T-cell (primary cell): Measurements from ENCODE around the gene C2orf42. TPM values are rescaled to one million over a fixed set of nuclear protein-coding genes. Genes with fewer than 3 reads are reported as not detected.
A peak's percentile ranks its signal among the peaks of the same experiment; 100 is the strongest.

Experiments used
- ATAC-seq, 4 experiments: fragments of 200-7000 bp in 3 of 4; fragments of 150-1000 bp in 1 of 4; cut with Tn5 transposase; replicated peaks in 1 of 4; 1 replicate in 3 of 4; 2 replicates in 1 of 4; pipeline ENCODE4 v1.10.0; 2021; ENCODE audit warnings: moderate library complexity in 3 of 4, mild to moderate bottlenecking in 2 of 4, moderate number of reproducible peaks in 1 of 4
- CTCF ChIA-PET, 2 donors: fragments of 300-600 bp; sonication (Branson Sonifier 250); formaldehyde crosslinking; loops; one replicate each; lab custom pipeline; 2022; ENCODE audit warnings: antibody characterized with exemption in 2 of 2; lab: Charles Lee
- POLR2A ChIA-PET, 2 donors: fragments of 300-600 bp; sonication (Branson Sonifier 250); formaldehyde crosslinking; loops; one replicate each; lab custom pipeline; 2022; ENCODE audit warnings: antibody characterized with exemption in 2 of 2; lab: Charles Lee
- DNase-seq, 35 experiments: peaks; one replicate each; pipeline versions ENCODE4 v3.0.0 to v3.0.0-alpha.2; 2013 to 2023
- H3K27ac ChIP-seq: one replicate; pipeline ENCODE4 v1.5.1; 2013; ENCODE audit warnings: low read length
- H3K27me3 ChIP-seq, 2 experiments: replicated peaks in 1 of 2; 1 replicate in 1 of 2; 2 replicates in 1 of 2; pipeline versions ENCODE4 v1.6.1 to v1.7.0; 2013; ENCODE audit warnings: low read length in 1 of 2, mixed read lengths in 1 of 2; ENCODE audit not compliant: control insufficient read depth in 2 of 2, insufficient read depth in 2 of 2; ENCODE audit errors: extremely low read depth in 1 of 2
- H3K36me3 ChIP-seq, 2 donors: 1 replicate in 1 of 2; 2 replicates in 1 of 2; pipeline versions ENCODE4 v1.6.1 to v1.7.0; 2013; ENCODE audit warnings: low read length in 1 of 2; ENCODE audit not compliant: control insufficient read depth in 2 of 2, insufficient read depth in 1 of 2; ENCODE audit errors: extremely low read depth in 1 of 2
- H3K4me1 ChIP-seq, 2 experiments: 1 replicate in 1 of 2; 2 replicates in 1 of 2; pipeline versions ENCODE4 v1.6.1 to v1.7.0; 2013; ENCODE audit warnings: low read length in 2 of 2, mixed read lengths in 1 of 2; ENCODE audit not compliant: insufficient read depth in 2 of 2, control insufficient read depth in 1 of 2; ENCODE audit errors: extremely low read depth in 1 of 2
- H3K4me3 ChIP-seq, 2 donors: 1 replicate in 1 of 2; 2 replicates in 1 of 2; pipeline versions ENCODE4 v1.5.1 to v1.7.0; 2013; ENCODE audit warnings: mild to moderate bottlenecking in 2 of 2, low read length in 1 of 2, moderate library complexity in 1 of 2; ENCODE audit not compliant: control insufficient read depth in 1 of 2; ENCODE audit errors: extremely low read depth in 1 of 2
- H3K9me3 ChIP-seq: 2 replicates; pipeline ENCODE4 v1.7.0; 2013
- H3K27ac Mint-ChIP-seq, 2 donors: one replicate each; pipeline ENCODE4 v1.8.0; 2020 to 2021; ENCODE audit warnings: mild to moderate bottlenecking in 2 of 2, mixed read lengths in 2 of 2
- H3K27me3 Mint-ChIP-seq, 2 donors: one replicate each; pipeline ENCODE4 v1.8.0; 2021 to 2022; ENCODE audit warnings: mixed read lengths in 2 of 2
- H3K36me3 Mint-ChIP-seq: one replicate; pipeline ENCODE4 v1.8.0; 2021; ENCODE audit warnings: mixed read lengths
- H3K4me1 Mint-ChIP-seq, 3 donors: one replicate each; pipeline ENCODE4 v1.8.0; 2020 to 2022; ENCODE audit warnings: mixed read lengths in 3 of 3, mild to moderate bottlenecking in 1 of 3
- H3K4me3 Mint-ChIP-seq, 3 donors: one replicate each; pipeline ENCODE4 v1.8.0; 2020 to 2022; ENCODE audit warnings: mild to moderate bottlenecking in 3 of 3, mixed read lengths in 3 of 3, moderate library complexity in 3 of 3
- H3K9me3 Mint-ChIP-seq, 3 donors: one replicate each; pipeline ENCODE4 v1.8.0; 2020 to 2022; ENCODE audit warnings: mixed read lengths in 3 of 3
- WGBS: methylation state at CpG from one replicate; pipeline ENCODE4 v1.1.5; 2013; ENCODE audit warnings: missing lambda C conversion rate; ENCODE audit not compliant: insufficient coverage; 5-methylcytosine and 5-hydroxymethylcytosine counted together
- total RNA-seq, 35 experiments: library from RNA in 6 of 35; stranded (reverse) in 6 of 35; fragments of 120-200 nt in 1 of 35; gene quantifications; one replicate each; pipeline versions ENCODE4 v1.2.1 to v1.2.4 and lab custom pipeline; 2013 to 2026

C2orf42 gene
- total RNA-seq, 5 donors from 2014 or later (not counting 1 experiment from before 2014, with no cell fraction given): 23.3 to 45.9 (median 39.1) TPM

GRCh38 chr2:70118798-70119454, 71.9 kb downstream of the C2orf42 start:
- DNase-seq: no peak
- no peaks in the 10 kb centered on the region for H3K27me3 Mint-ChIP-seq
- peak overlapping the region; percentile 74 to 86 for H3K27ac Mint-ChIP-seq
- H3K4me1 Mint-ChIP-seq: peaks cover 52 to 62% (median 57%) of the 10 kb centered on the region in 3 donors
- no peak overlapping the region for H3K4me3 Mint-ChIP-seq
- H3K9me3 Mint-ChIP-seq: no peaks in the 10 kb centered on the region
- no peaks in the 10 kb centered on the region for H3K36me3 Mint-ChIP-seq
- Histone ChIP-seq H3K4me1 (peaks cover 19 to 46% of the 10 kb centered on the region in 2 experiments), H3K4me3 (no peak overlapping the region), H3K36me3 (no peaks in the 10 kb centered on the region), H3K27me3 (no peaks in the 10 kb centered on the region), H3K9me3 (no peaks in the 10 kb centered on the region), H3K27ac (no peak overlapping the region)
- CTCF ChIA-PET: no interaction called here
- POLR2A ChIA-PET: interaction anchor here in 1 of 2 donors (0.5 to 0.8 kb wide), 3 partner anchors 15 to 21 kb away, joined by 3 to 10 read pairs (median 6); no protein-coding TSS in a partner anchor
- WGBS: 75% methylated on average over 3 of the region's 4 CpGs
- no peak for ATAC-seq

- Histone ChIP-seq H3K9me3 (no peaks in the 10 kb centered on the region), H3K27ac (no peak overlapping the region), H3K4me1 (peaks cover 10 to 34% of the 10 kb centered on the region in 2 experiments), H3K36me3 (no peaks in the 10 kb centered on the region), H3K27me3 (no peaks in the 10 kb centered on the region), H3K4me3 (no peak overlapping the region)
- POLR2A ChIA-PET: interaction anchor here in 1 of 2 donors (0.9 kb wide), 1 partner anchor 23 kb away, joined by 3 read pairs; no protein-coding TSS in a partner anchor
- DNase-seq (no peak), ATAC-seq (no peak)
- H3K27ac Mint-ChIP-seq: peak overlapping the region; percentile 60 to 79
- H3K9me3 Mint-ChIP-seq: no peaks in the 10 kb centered on the region
- WGBS: 100% methylated on average over 1 of the region's 2 CpGs
- H3K27me3 Mint-ChIP-seq: no peaks in the 10 kb centered on the region
- peaks cover 41 to 53% (median 49%) of the 10 kb centered on the region in 3 donors for H3K4me1 Mint-ChIP-seq
- no peaks in the 10 kb centered on the region for H3K36me3 Mint-ChIP-seq
- CTCF ChIA-PET: interaction anchor here in 1 of 2 donors (0.6 kb wide), 1 partner anchor 675 kb away, joined by 3 read pairs; no protein-coding TSS in a partner anchor
- H3K4me3 Mint-ChIP-seq: no peak overlapping the region
These were observed 73.8 kb downstream of the C2orf42 start for GRCh38 chr2:70116936-70117552.

GRCh38 chr2:70115646-70116442, 75.0 kb downstream of the C2orf42 start:
- no peak overlapping the region for H3K27ac ChIP-seq
- peaks cover 13 to 40% of the 10 kb centered on the region in 2 experiments for H3K4me1 ChIP-seq
- Mint-ChIP-seq H3K27me3 (no peaks in the 10 kb centered on the region), H3K4me1 (peaks cover 43 to 55% (median 51%) of the 10 kb centered on the region in 3 donors), H3K36me3 (no peaks in the 10 kb centered on the region), H3K27ac (peak overlapping the region in 1 of 2 donors; percentile 79), H3K4me3 (peak overlapping the region in 1 of 3 donors; percentile 24), H3K9me3 (no peaks in the 10 kb centered on the region)
- ChIA-PET POLR2A (interaction anchor here (0.5 to 0.9 kb wide), 7 partner anchors 8 to 571 kb away, joined by 3 to 7 read pairs (median 4); partner anchors contain the start of gene SNRPG (in 1 of the 2)), CTCF (interaction anchor here in 1 of 2 donors (0.6 to 0.9 kb wide), 2 partner anchors 25 to 45 kb away, joined by 3 read pairs; no protein-coding TSS in a partner anchor)
- WGBS: 77% methylated on average over 6 of the region's 8 CpGs
- DNase-seq (no peak), ATAC-seq (peak in 3 of 4 experiments; percentile 31 to 65 (median 63))
- H3K36me3 ChIP-seq: no peaks in the 10 kb centered on the region
- no peak overlapping the region for H3K4me3 ChIP-seq
- no peaks in the 10 kb centered on the region for H3K9me3 ChIP-seq
- no peaks in the 10 kb centered on the region for H3K27me3 ChIP-seq

GRCh38 chr2:70113359-70114070, 77.3 kb downstream of the C2orf42 start:
- Mint-ChIP-seq H3K4me3 (peak overlapping the region in 1 of 3 donors; percentile 53), H3K27me3 (no peaks in the 10 kb centered on the region), H3K36me3 (no peaks in the 10 kb centered on the region), H3K27ac (peak overlapping the region; percentile 61 to 76), H3K4me1 (peaks cover 45 to 64% (median 61%) of the 10 kb centered on the region in 3 donors), H3K9me3 (no peaks in the 10 kb centered on the region)
- DNase-seq (no peak), ATAC-seq (no peak)
- ChIA-PET CTCF (interaction anchor here in 1 of 2 donors (0.9 kb wide), 1 partner anchor 20 kb away, joined by 5 read pairs; no protein-coding TSS in a partner anchor), POLR2A (no interaction called here)
- no peaks in the 10 kb centered on the region for H3K9me3 ChIP-seq
- H3K4me1 ChIP-seq: peaks cover 11 to 55% of the 10 kb centered on the region in 2 experiments
- WGBS: 90% methylated on average over 4 of the region's 4 CpGs
- H3K27me3 ChIP-seq: no peaks in the 10 kb centered on the region
- no peaks in the 10 kb centered on the region for H3K36me3 ChIP-seq
- no peak overlapping the region for H3K27ac ChIP-seq
- no peak overlapping the region for H3K4me3 ChIP-seq

GRCh38 chr2:70111752-70112591, 78.8 kb downstream of the C2orf42 start:
- H3K27ac Mint-ChIP-seq: peak overlapping the region; percentile 43 to 79
- no peak for ATAC-seq
- H3K4me1 ChIP-seq: peaks cover 11 to 68% of the 10 kb centered on the region in 2 experiments

More at GRCh38 chr2:70111752-70112591, 78.8 kb downstream of the C2orf42 start:
- Mint-ChIP-seq H3K36me3 (no peaks in the 10 kb centered on the region), H3K27me3 (no peaks in the 10 kb centered on the region), H3K4me3 (peak overlapping the region in 1 of 3 donors; percentile 13), H3K9me3 (no peaks in the 10 kb centered on the region), H3K4me1 (peaks cover 56 to 71% (median 70%) of the 10 kb centered on the region in 3 donors)
- Histone ChIP-seq H3K27ac (peak overlapping the region; percentile 91), H3K4me3 (no peak overlapping the region), H3K9me3 (no peaks in the 10 kb centered on the region), H3K36me3 (no peaks in the 10 kb centered on the region), H3K27me3 (no peaks in the 10 kb centered on the region)
- WGBS: 100% methylated on average over 1 of the region's 7 CpGs
- CTCF ChIA-PET: no interaction called here
- no peak for DNase-seq
- POLR2A ChIA-PET: interaction anchor here in 1 of 2 donors (0.6 kb wide), 2 partner anchors 187 to 731 kb away, joined by 5 to 6 read pairs; no protein-coding TSS in a partner anchor
